HG03060 (cell line): ENCODE measurements around the gene RNF40.

ENCODE experiments used
- ATAC-seq: cut with Tn5 transposase; IDR thresholded peaks from one replicate; pipeline ENCODE4 v1.9.1; 2021; ENCODE audit warnings: low read depth, moderate number of reproducible peaks; ENCODE audit not compliant: unreplicated experiment

RNF40 gene

DNA sequence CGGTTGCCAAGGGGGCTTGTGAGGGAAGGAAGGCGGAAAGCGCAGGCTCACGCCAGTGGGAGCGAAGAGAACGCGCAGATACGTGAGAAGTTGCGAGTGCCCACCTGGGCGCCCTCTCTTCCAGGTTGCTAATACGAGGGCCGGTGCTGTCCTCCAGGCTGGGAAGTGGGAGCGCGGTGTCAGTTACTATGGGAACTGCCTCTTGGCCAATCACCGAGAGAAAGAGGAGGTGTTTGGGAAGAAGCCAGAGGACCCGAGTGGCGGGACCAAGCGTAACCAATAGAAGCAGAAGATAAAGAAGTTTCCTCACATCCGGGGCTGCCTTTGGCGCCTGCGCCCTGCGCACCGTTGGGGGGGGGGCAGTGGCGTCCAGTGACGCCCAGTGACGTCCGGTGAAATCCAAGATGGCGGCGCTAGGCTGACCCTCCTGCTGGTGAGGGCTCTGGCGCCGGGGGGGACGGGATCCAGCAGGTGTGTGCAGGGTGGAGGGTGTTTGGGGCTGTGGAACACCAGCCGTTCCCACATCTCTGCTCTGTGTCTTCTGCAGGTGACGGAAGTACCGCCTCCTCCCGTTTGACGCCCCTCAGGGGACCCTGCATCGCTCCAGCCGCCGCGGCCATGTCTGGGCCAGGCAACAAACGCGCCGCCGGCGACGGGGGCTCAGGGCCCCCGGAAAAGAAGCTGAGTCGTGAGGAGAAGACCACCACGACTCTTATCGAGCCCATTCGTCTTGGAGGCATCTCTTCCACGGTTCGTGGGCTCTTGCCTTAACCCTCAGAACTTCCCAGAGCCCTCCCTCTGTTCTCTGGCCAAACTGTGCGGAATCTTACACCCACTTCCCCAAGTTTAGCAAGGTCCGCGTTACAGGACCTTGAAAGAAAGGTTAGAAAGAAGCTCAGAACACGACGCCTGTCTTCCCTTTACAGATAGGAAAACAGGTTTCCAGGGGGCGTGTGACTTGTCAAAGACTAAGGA, at the start of gene RNF40, which contains the start of gene CFAP119:
TSS of gene RNF40 (plus strand) at position 395 of the 975 bp plus-strand sequence. CDS start at position 619, 224 bp downstream.
TSS of gene CFAP119 (minus strand) at position 135 of the 975 bp plus-strand sequence. CDS start 314 bp downstream, outside the sequence.
- peak; percentile 95 for ATAC-seq

DNA sequence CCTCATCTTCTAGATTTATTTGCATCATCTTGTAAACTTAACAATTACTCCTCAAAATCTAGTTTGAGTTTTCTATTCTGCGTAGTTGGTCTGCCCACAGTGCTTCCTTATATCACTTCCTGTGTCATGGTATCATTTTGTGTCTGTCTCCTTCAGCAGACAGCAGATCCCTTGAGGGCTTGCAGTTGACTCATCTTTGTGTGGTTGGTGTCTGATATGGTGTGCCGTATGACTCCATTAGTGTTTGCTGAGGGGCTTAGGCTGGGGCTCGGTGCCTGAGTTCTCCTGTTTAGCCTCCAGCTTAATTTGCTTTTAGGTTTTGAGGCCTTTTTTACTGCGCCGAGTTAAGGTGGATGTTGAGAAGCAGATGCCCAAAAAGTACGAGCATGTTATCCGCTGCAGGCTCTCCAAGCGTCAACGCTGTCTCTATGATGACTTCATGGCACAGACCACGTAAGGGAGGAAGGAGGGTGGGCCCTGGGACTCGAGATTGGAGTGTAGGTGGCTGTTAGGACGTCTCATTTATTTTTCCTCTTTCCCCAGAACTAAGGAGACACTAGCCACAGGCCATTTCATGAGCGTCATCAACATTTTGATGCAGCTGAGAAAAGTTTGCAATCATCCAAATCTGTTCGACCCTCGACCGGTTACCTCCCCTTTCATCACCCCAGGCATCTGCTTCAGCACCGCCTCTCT, 46.2 kb upstream of the RNF40 start:
- ATAC-seq = no peak

- ATAC-seq = no peak
Measured at GRCh38 chr16:30720086-30720485, 42.0 kb upstream of the RNF40 start.

GRCh38 chr16:30720694-30721093, 41.4 kb upstream of the RNF40 start:
- no peak for ATAC-seq

- ATAC-seq = no peak
Measured at GRCh38 chr16:30721167-30721566, 41.0 kb upstream of the RNF40 start.

GRCh38 chr16:30721606-30722005, 40.5 kb upstream of the RNF40 start:
- no peak for ATAC-seq

- ATAC-seq = no peak
Measured at GRCh38 chr16:30722443-30722842, 39.7 kb upstream of the RNF40 start.

GRCh38 chr16:30722916-30723315, 39.2 kb upstream of the RNF40 start:
- ATAC-seq = no peak

GRCh38 chr16:30723725-30724355, 38.3 kb upstream of the RNF40 start:
- ATAC-seq = no peak

DNA sequence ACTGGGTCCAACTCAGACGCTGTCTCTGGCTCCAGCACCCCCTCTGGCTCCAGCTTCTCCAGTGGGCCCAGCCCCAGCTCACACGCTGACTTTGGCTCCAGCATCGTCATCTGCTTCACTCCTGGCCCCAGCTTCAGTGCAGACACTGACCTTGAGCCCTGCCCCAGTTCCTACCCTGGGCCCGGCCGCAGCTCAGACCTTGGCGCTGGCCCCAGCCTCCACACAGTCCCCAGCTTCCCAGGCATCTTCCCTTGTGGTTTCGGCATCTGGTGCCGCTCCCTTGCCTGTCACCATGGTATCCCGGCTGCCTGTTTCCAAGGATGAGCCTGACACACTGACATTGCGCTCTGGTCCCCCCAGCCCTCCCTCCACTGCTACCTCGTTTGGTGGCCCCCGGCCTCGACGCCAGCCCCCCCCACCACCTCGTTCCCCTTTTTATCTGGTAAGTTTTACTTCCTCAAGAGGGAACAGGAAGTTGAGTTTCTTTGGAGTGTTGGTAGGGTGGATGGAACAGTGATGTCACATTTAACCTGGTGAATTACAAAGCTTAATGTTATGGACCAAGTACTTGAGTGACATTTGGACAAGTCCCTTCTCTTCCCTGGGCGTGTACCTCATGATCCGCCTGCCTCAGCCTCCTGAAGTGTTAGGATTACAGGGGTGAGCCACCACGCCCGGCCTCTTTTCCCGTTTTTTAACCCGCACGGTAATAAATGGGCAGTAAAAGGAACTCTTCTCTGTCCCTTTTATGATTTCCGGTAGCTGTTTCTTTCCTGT, 37.3 kb upstream of the RNF40 start:
- no peak for ATAC-seq

GRCh38 chr16:30725418-30725792, 36.7 kb upstream of the RNF40 start:
- ATAC-seq = no peak

DNA sequence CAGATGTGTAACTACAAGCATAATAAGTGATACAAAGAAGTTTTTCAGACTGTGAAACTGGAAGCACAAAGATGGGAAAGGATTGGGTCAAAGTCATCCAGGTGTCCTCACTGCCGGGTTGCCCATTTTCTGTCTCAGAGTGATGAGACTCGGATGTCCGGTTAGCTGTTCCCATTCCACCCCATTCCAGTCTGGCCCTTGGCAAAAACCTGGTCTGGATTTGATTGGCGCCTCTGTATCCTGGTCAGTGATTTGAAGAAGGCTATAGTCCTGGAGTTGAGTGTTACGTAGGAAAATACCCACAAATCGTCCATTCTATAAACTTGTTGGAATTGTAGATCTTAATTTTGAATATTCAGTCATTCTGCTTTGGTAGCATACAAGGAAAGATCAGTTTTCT, 33.8 kb upstream of the RNF40 start:
- no peak for ATAC-seq

GRCh38 chr16:30728899-30729672, 33.0 kb upstream of the RNF40 start:
- no peak for ATAC-seq

- no peak for ATAC-seq
Measured at GRCh38 chr16:30731411-30731810, 30.7 kb upstream of the RNF40 start.

DNA sequence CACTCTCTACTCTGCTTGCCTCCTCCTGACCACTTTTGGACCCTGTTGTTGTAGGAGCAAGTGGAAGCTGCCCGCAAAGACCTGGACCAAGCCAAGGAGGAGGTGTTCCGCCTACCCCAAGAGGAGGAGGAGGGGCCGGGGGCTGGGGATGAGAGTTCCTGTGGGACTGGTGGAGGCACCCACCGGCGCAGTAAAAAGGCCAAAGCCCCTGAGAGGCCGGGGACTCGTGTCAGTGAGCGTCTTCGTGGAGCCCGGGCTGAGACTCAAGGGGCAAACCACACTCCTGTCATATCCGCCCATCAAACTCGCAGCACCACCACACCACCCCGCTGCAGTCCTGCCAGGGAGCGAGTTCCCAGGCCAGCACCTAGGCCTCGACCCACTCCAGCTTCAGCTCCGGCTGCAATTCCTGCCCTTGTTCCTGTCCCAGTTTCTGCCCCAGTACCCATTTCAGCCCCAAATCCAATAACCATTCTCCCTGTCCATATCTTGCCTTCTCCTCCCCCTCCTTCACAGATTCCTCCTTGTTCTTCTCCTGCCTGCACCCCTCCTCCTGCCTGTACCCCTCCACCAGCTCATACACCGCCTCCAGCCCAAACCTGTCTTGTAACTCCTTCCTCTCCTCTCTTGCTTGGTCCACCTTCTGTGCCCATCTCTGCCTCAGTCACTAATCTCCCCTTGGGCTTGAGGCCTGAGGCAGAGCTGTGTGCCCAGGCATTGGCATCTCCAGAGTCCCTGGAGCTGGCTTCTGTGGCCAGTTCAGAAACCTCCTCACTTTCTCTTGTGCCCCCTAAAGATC, 24.9 kb upstream of the RNF40 start:
- no peak for ATAC-seq

DNA sequence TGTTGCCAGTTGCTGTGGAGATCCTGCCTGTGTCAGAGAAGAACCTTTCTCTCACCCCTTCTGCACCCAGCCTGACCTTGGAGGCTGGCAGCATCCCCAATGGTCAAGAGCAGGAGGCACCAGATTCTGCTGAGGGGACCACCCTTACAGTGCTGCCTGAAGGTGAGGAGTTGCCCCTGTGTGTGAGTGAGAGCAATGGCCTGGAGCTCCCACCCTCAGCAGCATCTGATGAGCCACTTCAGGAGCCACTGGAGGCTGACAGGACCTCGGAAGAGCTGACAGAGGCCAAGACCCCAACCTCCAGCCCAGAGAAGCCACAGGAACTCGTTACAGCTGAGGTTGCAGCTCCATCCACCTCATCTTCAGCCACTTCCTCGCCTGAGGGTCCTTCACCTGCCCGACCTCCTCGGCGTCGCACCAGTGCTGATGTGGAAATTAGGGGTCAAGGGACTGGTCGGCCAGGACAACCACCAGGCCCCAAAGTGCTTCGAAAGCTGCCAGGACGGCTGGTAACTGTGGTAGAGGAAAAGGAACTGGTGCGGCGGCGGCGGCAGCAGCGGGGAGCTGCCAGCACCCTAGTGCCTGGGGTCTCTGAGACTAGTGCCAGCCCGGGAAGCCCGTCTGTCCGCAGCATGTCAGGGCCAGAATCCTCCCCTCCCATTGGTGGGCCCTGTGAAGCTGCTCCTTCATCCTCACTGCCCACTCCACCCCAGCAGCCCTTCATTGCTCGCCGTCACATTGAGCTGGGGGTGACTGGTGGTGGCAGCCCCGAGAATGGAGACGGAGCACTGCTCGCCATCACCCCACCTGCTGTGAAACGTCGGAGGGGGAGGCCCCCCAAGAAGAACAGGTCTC, 24.1 kb upstream of the RNF40 start:
- no peak for ATAC-seq

DNA sequence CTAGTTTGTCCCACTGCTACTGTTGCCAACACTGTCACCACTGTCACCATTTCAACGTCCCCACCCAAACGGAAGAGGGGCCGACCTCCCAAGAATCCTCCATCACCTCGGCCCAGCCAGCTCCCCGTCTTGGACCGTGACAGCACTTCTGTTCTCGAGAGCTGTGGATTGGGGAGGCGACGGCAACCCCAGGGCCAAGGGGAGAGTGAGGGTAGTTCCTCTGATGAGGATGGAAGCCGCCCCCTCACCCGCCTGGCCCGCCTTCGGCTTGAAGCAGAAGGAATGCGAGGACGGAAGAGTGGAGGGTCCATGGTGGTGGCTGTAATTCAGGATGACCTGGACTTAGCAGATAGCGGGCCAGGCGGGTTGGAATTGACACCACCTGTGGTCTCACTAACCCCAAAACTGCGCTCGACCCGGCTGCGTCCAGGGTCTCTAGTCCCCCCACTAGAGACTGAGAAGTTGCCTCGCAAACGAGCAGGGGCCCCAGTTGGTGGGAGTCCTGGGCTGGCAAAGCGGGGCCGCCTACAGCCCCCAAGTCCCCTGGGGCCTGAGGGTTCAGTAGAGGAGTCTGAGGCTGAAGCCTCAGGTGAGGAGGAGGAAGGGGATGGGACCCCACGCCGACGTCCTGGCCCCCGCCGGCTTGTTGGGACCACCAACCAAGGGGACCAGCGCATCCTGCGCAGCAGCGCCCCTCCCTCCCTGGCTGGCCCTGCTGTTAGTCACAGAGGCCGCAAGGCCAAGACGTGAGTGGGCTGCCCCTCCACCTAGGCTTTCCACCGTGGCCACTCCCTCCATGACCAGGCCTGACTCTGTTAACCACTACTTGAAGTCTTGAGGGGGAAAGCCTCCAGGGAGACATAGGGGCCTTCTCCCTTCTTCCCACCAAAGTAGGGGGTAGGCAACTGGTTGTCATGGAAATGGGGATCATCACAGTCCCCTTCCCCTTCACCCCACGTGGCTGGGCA, 22.9 kb upstream of the RNF40 start:
- ATAC-seq = no peak
